Activated CD8-positive, alpha-beta memory T cell treated with anti-CD3 and anti-CD28 coated beads, Interleukin-2, amount 10 ng/mL, durations not matched to agents 7 days and 5 days (primary cell): Measurements from ENCODE around the gene FOXM1. TPM values are rescaled to one million over a fixed set of nuclear protein-coding genes. Genes with fewer than 3 reads are reported as not detected.

Experiments
- ATAC-seq: fragments of 150-1000 bp; cut with Tn5 transposase; one replicate; pipeline ENCODE4 v1.10.0; 2021; ENCODE audit warnings: moderate library complexity
- CTCF ChIA-PET: fragments of 350-600 bp; sonication (Branson Sonifier 250); formaldehyde crosslinking; loops from one replicate; lab custom pipeline; 2021; ENCODE audit warnings: antibody characterized with exemption; lab: Charles Lee
- DNase-seq: peaks from one replicate; pipeline ENCODE4 v3.0.0-alpha.2; 2020
- H3K27ac Mint-ChIP-seq: one replicate; pipeline ENCODE4 v1.8.0; 2021; ENCODE audit warnings: mild to moderate bottlenecking, mixed read lengths
- H3K27me3 Mint-ChIP-seq: one replicate; pipeline ENCODE4 v1.8.0; 2021; ENCODE audit warnings: mixed read lengths
- H3K36me3 Mint-ChIP-seq: one replicate; pipeline ENCODE4 v1.8.0; 2021; ENCODE audit warnings: mild to moderate bottlenecking, mixed read lengths
- H3K4me1 Mint-ChIP-seq: one replicate; pipeline ENCODE4 v1.8.0; 2021; ENCODE audit warnings: mixed read lengths
- H3K4me3 Mint-ChIP-seq: one replicate; pipeline ENCODE4 v1.8.0; 2021; ENCODE audit warnings: mild to moderate bottlenecking, moderate library complexity, mixed read lengths
- H3K9me3 Mint-ChIP-seq: one replicate; pipeline ENCODE4 v1.8.0; 2022; ENCODE audit warnings: low read depth, mixed read lengths
- total RNA-seq, 2 experiments: library from RNA; stranded (reverse); gene quantifications; one replicate each; pipeline ENCODE4 v1.2.3, GENCODE V29; 2021

The FOXM1 gene
- total RNA-seq, result 100 to 1,000 TPM; 130 to 155 TPM

- CTCF ChIA-PET, result interaction anchor here (0.8 to 3.2 kb wide), 4 partner anchors 8 to 81 kb away, joined by 3 to 15 read pairs (median 4); partner anchors contain the start of gene TULP3
- H3K4me1 Mint-ChIP-seq, result peaks cover 49% of the 10 kb centered on the region
- peak within 1 kb of the TSS; percentile 97 for H3K27ac Mint-ChIP-seq
- ATAC-seq (peak; percentile 83), DNase-seq (peak; percentile 92)
- H3K4me3 Mint-ChIP-seq, result peak within 1 kb of the TSS; percentile 95
- no peaks in the 10 kb centered on the region for H3K9me3 Mint-ChIP-seq
- H3K36me3 Mint-ChIP-seq, result peaks cover 50% of the 10 kb centered on the region
- no peaks in the 10 kb centered on the region for H3K27me3 Mint-ChIP-seq
Measured at GRCh38 chr12:2877047-2877952, at the start of gene FOXM1, which contains the start of gene RHNO1. Gene FOXM1, minus strand, starts transcription at chr12:2877174. Its CDS starts 2,696 bp downstream, at chr12:2874478. Gene RHNO1, plus strand, starts transcription at chr12:2877223. Its CDS starts 8,144 bp downstream, at chr12:2885367.

- no peak for ATAC-seq
- CTCF ChIA-PET, result interaction anchor here (1.4 kb wide), 1 partner anchor 13 kb away, joined by 3 read pairs; no protein-coding TSS in a partner anchor
- no peak for DNase-seq
- H3K36me3 Mint-ChIP-seq, result peaks cover 7% of the 10 kb centered on the region
- H3K4me1 Mint-ChIP-seq, result peaks cover 6% of the 10 kb centered on the region
- no peak overlapping the region for H3K4me3 Mint-ChIP-seq
- H3K27ac Mint-ChIP-seq, result no peak overlapping the region
- no peaks in the 10 kb centered on the region for H3K27me3 Mint-ChIP-seq
- H3K9me3 Mint-ChIP-seq, result no peaks in the 10 kb centered on the region
Measured at GRCh38 chr12:2925322-2925995, 48.5 kb upstream of the FOXM1 start.

GRCh38 chr12:2924019-2924418, 47.0 kb upstream of the FOXM1 start:
- Mint-ChIP-seq H3K27ac (no peak overlapping the region), H3K27me3 (no peaks in the 10 kb centered on the region), H3K4me3 (no peak overlapping the region), H3K9me3 (no peaks in the 10 kb centered on the region), H3K4me1 (peaks cover 6% of the 10 kb centered on the region), H3K36me3 (peaks cover 7% of the 10 kb centered on the region)
- no peak for DNase-seq
- ATAC-seq, result no peak
- CTCF ChIA-PET, result interaction anchor here (1.1 to 1.4 kb wide), 2 partner anchors 14 to 24 kb away, joined by 3 read pairs; no protein-coding TSS in a partner anchor

GRCh38 chr12:2923057-2923456, 46.1 kb upstream of the FOXM1 start:
- Mint-ChIP-seq H3K36me3 (peaks cover 7% of the 10 kb centered on the region), H3K4me3 (no peak overlapping the region), H3K27me3 (no peaks in the 10 kb centered on the region), H3K4me1 (peaks cover 6% of the 10 kb centered on the region), H3K27ac (no peak overlapping the region), H3K9me3 (no peaks in the 10 kb centered on the region)
- DNase-seq (no peak), ATAC-seq (no peak)
- CTCF ChIA-PET, result no interaction called here

- CTCF ChIA-PET, result no interaction called here
- DNase-seq, result no peak
- Mint-ChIP-seq H3K27ac (no peak overlapping the region), H3K36me3 (peaks cover 7% of the 10 kb centered on the region), H3K27me3 (no peaks in the 10 kb centered on the region), H3K4me3 (no peak overlapping the region), H3K4me1 (peaks cover 6% of the 10 kb centered on the region), H3K9me3 (no peaks in the 10 kb centered on the region)
- ATAC-seq, result no peak
Measured at GRCh38 chr12:2922329-2922728, 45.4 kb upstream of the FOXM1 start.

- Mint-ChIP-seq H3K27ac (no peak overlapping the region), H3K27me3 (no peaks in the 10 kb centered on the region), H3K4me1 (no peaks in the 10 kb centered on the region), H3K9me3 (no peaks in the 10 kb centered on the region), H3K4me3 (no peak overlapping the region), H3K36me3 (peaks cover 9% of the 10 kb centered on the region)
- ATAC-seq (no peak), DNase-seq (no peak)
- CTCF ChIA-PET, result no interaction called here
Measured at GRCh38 chr12:2919249-2919648, 42.3 kb upstream of the FOXM1 start.

GRCh38 chr12:2912216-2912575, 35.2 kb upstream of the FOXM1 start:
- no peaks in the 10 kb centered on the region for H3K4me1 Mint-ChIP-seq
- H3K27ac Mint-ChIP-seq, result no peak overlapping the region
- H3K36me3 Mint-ChIP-seq, result peaks cover 3% of the 10 kb centered on the region
- no peak for DNase-seq
- H3K9me3 Mint-ChIP-seq, result no peaks in the 10 kb centered on the region
- CTCF ChIA-PET, result interaction anchor here (0.8 to 0.9 kb wide), 2 partner anchors 11 to 27 kb away, joined by 3 to 5 read pairs; no protein-coding TSS in a partner anchor
- ATAC-seq, result no peak
- H3K27me3 Mint-ChIP-seq, result no peaks in the 10 kb centered on the region
- no peak overlapping the region for H3K4me3 Mint-ChIP-seq

GRCh38 chr12:2904260-2904659, 27.3 kb upstream of the FOXM1 start:
- no peaks in the 10 kb centered on the region for H3K9me3 Mint-ChIP-seq
- H3K36me3 Mint-ChIP-seq, result no peaks in the 10 kb centered on the region
- no peaks in the 10 kb centered on the region for H3K4me1 Mint-ChIP-seq
- no peak for ATAC-seq
- no peak overlapping the region for H3K4me3 Mint-ChIP-seq
- no peaks in the 10 kb centered on the region for H3K27me3 Mint-ChIP-seq
- DNase-seq, result no peak
- H3K27ac Mint-ChIP-seq, result no peak overlapping the region
- CTCF ChIA-PET, result no interaction called here

- no peak for ATAC-seq
- no peaks in the 10 kb centered on the region for H3K9me3 Mint-ChIP-seq
- H3K27me3 Mint-ChIP-seq, result no peaks in the 10 kb centered on the region
- CTCF ChIA-PET, result interaction anchor here (1.5 to 1.7 kb wide), 2 partner anchors 10 to 42 kb away, joined by 4 to 5 read pairs; no protein-coding TSS in a partner anchor
- no peaks in the 10 kb centered on the region for H3K36me3 Mint-ChIP-seq
- H3K4me1 Mint-ChIP-seq, result no peaks in the 10 kb centered on the region
- no peak overlapping the region for H3K27ac Mint-ChIP-seq
- no peak overlapping the region for H3K4me3 Mint-ChIP-seq
- DNase-seq, result no peak
Measured at GRCh38 chr12:2902272-2902880, 25.4 kb upstream of the FOXM1 start.

GRCh38 chr12:2900642-2901041, 23.7 kb upstream of the FOXM1 start:
- ATAC-seq, result no peak
- H3K4me1 Mint-ChIP-seq, result peaks cover under 1% of the 10 kb centered on the region
- no peak overlapping the region for H3K4me3 Mint-ChIP-seq
- no peaks in the 10 kb centered on the region for H3K9me3 Mint-ChIP-seq
- CTCF ChIA-PET, result interaction anchor here (1.2 to 1.7 kb wide), 2 partner anchors 11 to 44 kb away, joined by 5 read pairs; no protein-coding TSS in a partner anchor
- no peak for DNase-seq
- H3K27me3 Mint-ChIP-seq, result no peaks in the 10 kb centered on the region
- H3K27ac Mint-ChIP-seq, result no peak overlapping the region
- no peaks in the 10 kb centered on the region for H3K36me3 Mint-ChIP-seq

- H3K27ac Mint-ChIP-seq, result no peak overlapping the region
- H3K36me3 Mint-ChIP-seq, result no peaks in the 10 kb centered on the region
- H3K4me3 Mint-ChIP-seq, result no peak overlapping the region
- H3K9me3 Mint-ChIP-seq, result no peaks in the 10 kb centered on the region
- ATAC-seq (no peak), DNase-seq (no peak)
- H3K27me3 Mint-ChIP-seq, result no peaks in the 10 kb centered on the region
- CTCF ChIA-PET, result no interaction called here
- H3K4me1 Mint-ChIP-seq, result peaks cover 7% of the 10 kb centered on the region
Measured at GRCh38 chr12:2897418-2897817, 20.4 kb upstream of the FOXM1 start.

GRCh38 chr12:2895511-2895910, 18.5 kb upstream of the FOXM1 start:
- Mint-ChIP-seq H3K36me3 (no peaks in the 10 kb centered on the region), H3K27me3 (no peaks in the 10 kb centered on the region), H3K27ac (no peak overlapping the region), H3K9me3 (no peaks in the 10 kb centered on the region), H3K4me3 (no peak overlapping the region), H3K4me1 (peaks cover 15% of the 10 kb centered on the region)
- CTCF ChIA-PET, result interaction anchor here (0.7 kb wide), 1 partner anchor 28 kb away, joined by 3 read pairs; no protein-coding TSS in a partner anchor
- DNase-seq, result no peak
- no peak for ATAC-seq

GRCh38 chr12:2895051-2895451, 18.1 kb upstream of the FOXM1 start:
- CTCF ChIA-PET, result interaction anchor here (0.7 to 1.0 kb wide), 2 partner anchors 10 to 28 kb away, joined by 3 to 4 read pairs; no protein-coding TSS in a partner anchor
- H3K36me3 Mint-ChIP-seq, result no peaks in the 10 kb centered on the region
- no peaks in the 10 kb centered on the region for H3K27me3 Mint-ChIP-seq
- H3K4me3 Mint-ChIP-seq, result no peak overlapping the region
- ATAC-seq (no peak), DNase-seq (no peak)
- H3K4me1 Mint-ChIP-seq, result peaks cover 19% of the 10 kb centered on the region
- H3K27ac Mint-ChIP-seq, result no peak overlapping the region
- H3K9me3 Mint-ChIP-seq, result no peaks in the 10 kb centered on the region
